ENCODE results near the gene UBASH3A. TPM values are rescaled to one million over a fixed set of nuclear protein-coding genes. Genes with fewer than 3 reads are reported as not detected.

The UBASH3A gene
- total RNA-seq, 2 experiments from 2014 or later, result not detected

GRCh38 chr21:42384156-42384945, 19.4 kb upstream of the UBASH3A start:
- Histone ChIP-seq H3K9me3 (ENCODE audit: low read length) (peaks cover 11% of the 10 kb centered on the region; the same call in 1 of the 2 replicates), H3K79me2 (ENCODE audit: insufficient read depth, low read depth, low read length) (no peaks in the 10 kb centered on the region), H3K4me3 (ENCODE audit: low read depth, low read length, poor library complexity, severe bottlenecking) (no peak overlapping the region), H2AFZ (ENCODE audit: low read length) (no peak overlapping the region), H3K4me1 (ENCODE audit: insufficient read depth, low read length, poor library complexity, severe bottlenecking) (peaks cover 10% of the 10 kb centered on the region), H3K27ac (ENCODE audit: low read depth, low read length, poor library complexity, severe bottlenecking) (no peak overlapping the region), H4K20me1 (ENCODE audit: insufficient read depth, low read length) (no peaks in the 10 kb centered on the region), H3K36me3 (ENCODE audit: insufficient read depth, low read length) (no peaks in the 10 kb centered on the region), H3K4me2 (ENCODE audit: low read length) (no peak overlapping the region), H3K9me2 (ENCODE audit: insufficient read depth, low read length) (no peaks in the 10 kb centered on the region)
- TF ChIP-seq EZH2phosphoT487 (IDR thresholded peaks at IDR 0.05; ENCODE audit: borderline replicate concordance, low read depth, low read length) (no peak), CTCF (conservative IDR thresholded peaks at IDR 0.05; ENCODE audit: low read length) (no peak)
- intact Hi-C loops (cut with micrococcal nuclease; ENCODE audit: unreplicated experiment), result loop anchor here (5.0 kb wide), 1 partner anchor 63 kb away; no protein-coding TSS in a partner anchor
- POLR2A ChIA-PET, result no interaction called here
- no TSS peak for BruUV-seq (replicated peaks)
- CTCF ChIA-PET (ENCODE audit: unreplicated experiment), result interaction anchor here (0.5 kb wide), 1 partner anchor 142 kb away, joined by 3 read pairs; no protein-coding TSS in a partner anchor
- DNase-seq (ENCODE audit: low spot score), result no peak

DNA sequence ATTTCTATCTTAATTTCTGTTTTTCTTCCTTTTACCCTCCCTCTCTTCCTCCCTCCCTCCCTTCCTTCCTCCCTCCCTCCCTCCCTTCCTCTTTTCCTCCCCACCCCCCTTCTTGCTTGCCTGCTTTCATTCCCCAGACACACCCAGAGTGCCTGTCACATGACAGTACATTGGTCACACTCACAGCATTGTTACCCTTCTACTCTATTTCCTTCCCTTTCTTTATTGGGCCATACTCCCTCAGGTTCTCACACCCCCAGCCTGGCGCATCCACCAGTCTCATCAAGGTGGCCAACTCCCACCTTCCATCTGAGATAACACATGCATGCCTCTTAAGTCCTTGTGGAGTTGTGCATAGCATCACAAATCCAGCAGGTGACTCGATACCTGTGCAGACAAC, 18.7 kb upstream of the UBASH3A start:
- intact Hi-C loops (cut with micrococcal nuclease; ENCODE audit: unreplicated experiment), result loop anchor here (5.0 kb wide), 1 partner anchor 62 kb away; no protein-coding TSS in a partner anchor

More for the DNA sequence above, 18.7 kb upstream of the UBASH3A start:
- Histone ChIP-seq H3K79me2 (ENCODE audit: insufficient read depth, low read depth, low read length) (no peaks in the 10 kb centered on the region), H4K20me1 (ENCODE audit: insufficient read depth, low read length) (no peaks in the 10 kb centered on the region), H2AFZ (ENCODE audit: low read length) (no peak overlapping the region), H3K4me3 (ENCODE audit: low read depth, low read length, poor library complexity, severe bottlenecking) (no peak overlapping the region), H3K27ac (ENCODE audit: low read depth, low read length, poor library complexity, severe bottlenecking) (no peak overlapping the region), H3K9me3 (ENCODE audit: low read length) (peaks cover 11% of the 10 kb centered on the region; the same call in 1 of the 2 replicates), H3K9me2 (ENCODE audit: insufficient read depth, low read length) (no peaks in the 10 kb centered on the region), H3K36me3 (ENCODE audit: insufficient read depth, low read length) (no peaks in the 10 kb centered on the region), H3K4me2 (ENCODE audit: low read length) (no peak overlapping the region), H3K4me1 (ENCODE audit: insufficient read depth, low read length, poor library complexity, severe bottlenecking) (peaks cover 6% of the 10 kb centered on the region)
- CTCF ChIA-PET (ENCODE audit: unreplicated experiment), result no interaction called here
- DNase-seq (ENCODE audit: low spot score), result no peak
- POLR2A ChIA-PET, result no interaction called here
- BruUV-seq (replicated peaks), result no TSS peak
- TF ChIP-seq EZH2phosphoT487 (IDR thresholded peaks at IDR 0.05; ENCODE audit: borderline replicate concordance, low read depth, low read length), result no peak
- TF ChIP-seq CTCF (conservative IDR thresholded peaks at IDR 0.05; ENCODE audit: low read length), result no peak
